IMR-90 (cell line): ENCODE measurements around the gene CELA3B.
"Not testable (repeated sequence)": the region's sequence is repeated elsewhere in the genome, so short reads cannot be mapped to it uniquely, and the experiment has no call there.

ENCODE experiments used
- BHLHE40 ChIP-seq: fragments of 150-350 bp; IDR thresholded peaks from 2 replicates; pipeline ENCODE4 v1.6.1; 2016; ENCODE audit warnings: mild to moderate bottlenecking, low read depth, low read length
- CEBPB ChIP-seq: IDR thresholded peaks from 2 replicates; pipeline ENCODE4 v1.6.1; 2012; ENCODE audit warnings: low read depth, low read length, improper control_type of control experiment
- FOS ChIP-seq: fragments of 150-350 bp; IDR thresholded peaks from 2 replicates; pipeline ENCODE4 v1.6.1; 2016; ENCODE audit warnings: low read depth, low read length
- MAFK ChIP-seq: IDR thresholded peaks from 2 replicates; pipeline ENCODE4 v1.6.1; 2012; ENCODE audit warnings: low read depth, low read length, improper control_type of control experiment
- MAZ ChIP-seq: IDR thresholded peaks from 2 replicates; pipeline ENCODE4 v1.6.1; 2012; ENCODE audit warnings: low read depth, mild to moderate bottlenecking, low read length, improper control_type of control experiment, moderate library complexity, borderline replicate concordance
- MXI1 ChIP-seq: IDR thresholded peaks from 2 replicates; pipeline ENCODE4 v1.6.1; 2012; ENCODE audit warnings: low read depth, mild to moderate bottlenecking, low read length, moderate library complexity, borderline replicate concordance
- POLR2A ChIP-seq: IDR thresholded peaks from 2 replicates; pipeline ENCODE4 v1.6.1; 2012; ENCODE audit warnings: mild to moderate bottlenecking, low read depth, low read length
- RAD21 ChIP-seq: IDR thresholded peaks from 2 replicates; pipeline ENCODE4 v1.6.1; 2012; ENCODE audit warnings: low read length, improper control_type of control experiment
- RCOR1 ChIP-seq: IDR thresholded peaks from 2 replicates; pipeline ENCODE4 v1.6.1; 2012; ENCODE audit warnings: mild to moderate bottlenecking, low read length, improper control_type of control experiment; ENCODE audit not compliant: insufficient replicate concordance
- RFX5 ChIP-seq: IDR thresholded peaks from 2 replicates; pipeline ENCODE4 v1.8.0; 2012; ENCODE audit warnings: low read depth, mild to moderate bottlenecking, low read length, moderate library complexity
- SMC3 ChIP-seq: fragments of 150-350 bp; IDR thresholded peaks from 2 replicates; pipeline ENCODE4 v1.6.1; 2016; ENCODE audit warnings: low read depth, mild to moderate bottlenecking, antibody characterized with exemption, low read length, moderate library complexity
- TF ChIP-seq, protein P1 (sequence below): conservative IDR thresholded peaks from 2 replicates; pipeline ENCODE4 v1.5.1; 2012; ENCODE audit warnings: mild to moderate bottlenecking, low read depth, low read length, improper control_type of control experiment
- TF ChIP-seq, protein P2 (sequence below): fragments of 150-350 bp; IDR thresholded peaks from 2 replicates; pipeline ENCODE4 v1.6.1; 2016; ENCODE audit warnings: low read depth, mild to moderate bottlenecking, low read length, moderate library complexity, borderline replicate concordance
- TF ChIP-seq, protein P3 (sequence below): fragments of 150-350 bp; IDR thresholded peaks from 2 replicates; pipeline ENCODE4 v1.6.1; 2017; ENCODE audit warnings: mild to moderate bottlenecking, antibody characterized with exemption, low read length, low read depth

DNA sequence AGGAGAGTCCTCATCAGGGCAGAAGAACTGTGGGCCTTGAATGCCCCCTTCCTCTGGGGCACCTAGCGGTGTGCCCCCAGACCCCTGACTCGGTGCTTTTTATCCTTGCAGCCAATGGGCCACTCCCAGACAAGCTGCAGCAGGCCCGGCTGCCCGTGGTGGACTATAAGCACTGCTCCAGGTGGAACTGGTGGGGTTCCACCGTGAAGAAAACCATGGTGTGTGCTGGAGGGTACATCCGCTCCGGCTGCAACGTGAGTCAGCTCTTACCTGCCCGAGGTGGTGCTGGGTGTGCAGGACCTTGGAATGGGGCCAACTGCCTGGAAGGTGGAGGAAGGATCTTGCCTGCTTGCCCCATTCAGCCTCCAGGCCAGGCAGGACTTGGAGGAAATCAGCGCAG lies 30.4 kb downstream of the CELA3B start:
- TF ChIP-seq POLR2A, RCOR1, MXI1, BHLHE40, RAD21, MAFK, RFX5, CEBPB, FOS, MAZ, SMC3: not testable (repeated sequence)
- TF ChIP-seq, protein P1, sequence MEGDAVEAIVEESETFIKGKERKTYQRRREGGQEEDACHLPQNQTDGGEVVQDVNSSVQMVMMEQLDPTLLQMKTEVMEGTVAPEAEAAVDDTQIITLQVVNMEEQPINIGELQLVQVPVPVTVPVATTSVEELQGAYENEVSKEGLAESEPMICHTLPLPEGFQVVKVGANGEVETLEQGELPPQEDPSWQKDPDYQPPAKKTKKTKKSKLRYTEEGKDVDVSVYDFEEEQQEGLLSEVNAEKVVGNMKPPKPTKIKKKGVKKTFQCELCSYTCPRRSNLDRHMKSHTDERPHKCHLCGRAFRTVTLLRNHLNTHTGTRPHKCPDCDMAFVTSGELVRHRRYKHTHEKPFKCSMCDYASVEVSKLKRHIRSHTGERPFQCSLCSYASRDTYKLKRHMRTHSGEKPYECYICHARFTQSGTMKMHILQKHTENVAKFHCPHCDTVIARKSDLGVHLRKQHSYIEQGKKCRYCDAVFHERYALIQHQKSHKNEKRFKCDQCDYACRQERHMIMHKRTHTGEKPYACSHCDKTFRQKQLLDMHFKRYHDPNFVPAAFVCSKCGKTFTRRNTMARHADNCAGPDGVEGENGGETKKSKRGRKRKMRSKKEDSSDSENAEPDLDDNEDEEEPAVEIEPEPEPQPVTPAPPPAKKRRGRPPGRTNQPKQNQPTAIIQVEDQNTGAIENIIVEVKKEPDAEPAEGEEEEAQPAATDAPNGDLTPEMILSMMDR = not testable (repeated sequence)
- TF ChIP-seq, protein P2, sequence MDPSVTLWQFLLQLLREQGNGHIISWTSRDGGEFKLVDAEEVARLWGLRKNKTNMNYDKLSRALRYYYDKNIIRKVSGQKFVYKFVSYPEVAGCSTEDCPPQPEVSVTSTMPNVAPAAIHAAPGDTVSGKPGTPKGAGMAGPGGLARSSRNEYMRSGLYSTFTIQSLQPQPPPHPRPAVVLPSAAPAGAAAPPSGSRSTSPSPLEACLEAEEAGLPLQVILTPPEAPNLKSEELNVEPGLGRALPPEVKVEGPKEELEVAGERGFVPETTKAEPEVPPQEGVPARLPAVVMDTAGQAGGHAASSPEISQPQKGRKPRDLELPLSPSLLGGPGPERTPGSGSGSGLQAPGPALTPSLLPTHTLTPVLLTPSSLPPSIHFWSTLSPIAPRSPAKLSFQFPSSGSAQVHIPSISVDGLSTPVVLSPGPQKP = not testable (repeated sequence)
- TF ChIP-seq, protein P3, sequence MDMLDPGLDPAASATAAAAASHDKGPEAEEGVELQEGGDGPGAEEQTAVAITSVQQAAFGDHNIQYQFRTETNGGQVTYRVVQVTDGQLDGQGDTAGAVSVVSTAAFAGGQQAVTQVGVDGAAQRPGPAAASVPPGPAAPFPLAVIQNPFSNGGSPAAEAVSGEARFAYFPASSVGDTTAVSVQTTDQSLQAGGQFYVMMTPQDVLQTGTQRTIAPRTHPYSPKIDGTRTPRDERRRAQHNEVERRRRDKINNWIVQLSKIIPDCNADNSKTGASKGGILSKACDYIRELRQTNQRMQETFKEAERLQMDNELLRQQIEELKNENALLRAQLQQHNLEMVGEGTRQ = not testable (repeated sequence)
